GM19438 (cell line): ENCODE results near the gene MERTK.

Experiments
- ATAC-seq: cut with Tn5 transposase; IDR thresholded peaks from one replicate; pipeline ENCODE4 v1.9.1; 2021; ENCODE audit warnings: low read depth; ENCODE audit not compliant: unreplicated experiment

MERTK gene

DNA sequence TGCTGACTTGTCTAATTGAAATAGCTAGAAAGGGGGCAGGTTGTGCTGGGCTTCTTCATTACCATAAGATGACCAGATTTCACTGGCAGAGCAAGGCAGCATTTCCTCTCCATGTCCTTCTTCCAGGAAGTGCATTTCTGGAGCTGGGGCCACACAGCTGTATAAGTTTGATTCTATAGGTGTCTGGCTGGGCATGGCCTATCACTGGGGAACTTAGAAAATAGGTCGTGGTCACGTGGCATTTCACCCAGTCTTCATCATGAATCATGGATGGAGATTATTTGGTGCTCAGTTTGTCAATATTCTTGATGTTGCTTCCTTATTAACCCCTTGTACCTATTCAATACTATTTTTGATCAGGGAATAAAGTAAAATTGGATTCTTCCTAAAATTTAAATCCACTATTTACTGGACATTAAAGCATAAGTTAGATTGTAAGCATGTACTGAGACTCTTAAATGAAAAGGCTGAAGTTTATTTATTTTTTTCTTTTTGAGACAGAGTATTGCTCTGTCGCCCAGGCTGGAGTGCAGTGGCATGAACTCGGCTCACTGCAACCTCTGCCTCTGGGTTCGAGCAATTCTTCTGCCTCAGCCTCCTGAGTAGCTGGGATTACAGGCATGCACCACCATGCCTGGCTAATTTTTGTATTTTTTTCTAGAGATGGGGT lies 107.1 kb downstream of the MERTK start:
- ATAC-seq: no peak

- ATAC-seq: no peak
Measured at GRCh38 chr2:112006076-112006410, 107.6 kb downstream of the MERTK start.

- no peak for ATAC-seq
Measured at GRCh38 chr2:112007493-112007892, 109.1 kb downstream of the MERTK start.

GRCh38 chr2:112008910-112009485 lies 110.6 kb downstream of the MERTK start:
- no peak for ATAC-seq

DNA sequence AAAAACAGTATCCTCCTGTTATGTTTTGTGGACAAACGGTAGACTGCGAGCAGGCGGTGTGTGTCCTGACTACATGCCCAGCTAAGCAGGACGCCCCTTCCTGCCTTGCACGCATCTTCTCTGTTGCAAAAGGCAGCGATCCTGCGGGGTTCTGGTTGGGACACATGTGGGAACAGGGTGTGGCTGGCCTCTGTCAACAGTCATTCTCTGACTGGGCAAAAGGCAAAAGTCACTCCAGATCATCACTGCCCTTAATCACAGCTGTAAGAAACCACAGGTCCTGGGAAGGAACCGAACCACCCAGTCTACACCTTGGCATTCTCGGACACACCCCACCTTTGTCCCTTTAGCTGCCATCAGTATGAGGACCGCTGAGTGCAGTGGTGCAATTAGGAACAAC lies 112.3 kb downstream of the MERTK start:
- ATAC-seq: no peak

DNA sequence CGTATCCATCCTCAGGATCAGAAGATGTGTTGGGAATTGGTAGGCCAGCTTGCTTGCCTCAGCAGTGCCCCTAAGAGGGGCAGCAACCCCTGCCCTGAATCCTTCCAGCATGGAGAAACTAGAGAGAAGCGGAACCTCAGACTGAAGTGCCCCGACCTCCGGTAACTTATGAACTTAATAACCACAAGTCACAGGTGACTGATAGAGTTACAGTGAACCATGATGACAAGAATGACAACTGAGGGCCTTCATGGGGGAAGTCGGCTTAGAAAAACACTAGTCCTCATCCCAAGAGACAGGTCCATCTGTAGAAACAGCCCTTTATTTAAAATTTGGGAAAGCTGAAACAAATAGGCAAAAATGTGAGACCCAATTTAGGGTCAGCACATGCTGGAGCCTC lies 114.1 kb downstream of the MERTK start:
- no peak for ATAC-seq

- ATAC-seq: no peak
Measured at GRCh38 chr2:112018846-112019245, 120.4 kb downstream of the MERTK start.

GRCh38 chr2:112019569-112019982 lies 121.2 kb downstream of the MERTK start:
- no peak for ATAC-seq

GRCh38 chr2:112020561-112020960 lies 122.2 kb downstream of the MERTK start:
- ATAC-seq: no peak

DNA sequence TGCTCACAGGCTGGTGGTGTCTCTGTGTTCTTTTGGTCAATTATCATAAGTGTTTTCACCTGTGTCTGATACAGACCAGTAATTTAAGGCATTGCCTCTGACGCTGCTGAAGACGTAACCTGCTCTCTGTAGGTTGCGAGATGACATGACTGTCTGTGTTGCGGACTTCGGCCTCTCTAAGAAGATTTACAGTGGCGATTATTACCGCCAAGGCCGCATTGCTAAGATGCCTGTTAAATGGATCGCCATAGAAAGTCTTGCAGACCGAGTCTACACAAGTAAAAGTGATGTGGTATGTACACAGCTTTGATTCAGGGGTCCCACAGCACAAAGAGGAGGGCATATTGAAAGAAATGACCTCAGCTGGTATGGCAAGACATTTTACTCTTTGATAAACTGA lies 122.9 kb downstream of the MERTK start:
- no peak for ATAC-seq

GRCh38 chr2:112021781-112022231 lies 123.4 kb downstream of the MERTK start:
- no peak for ATAC-seq

GRCh38 chr2:112023707-112024106 lies 125.3 kb downstream of the MERTK start:
- no peak for ATAC-seq

GRCh38 chr2:112024231-112024630 lies 125.8 kb downstream of the MERTK start:
- ATAC-seq: no peak

GRCh38 chr2:112024896-112025491 lies 126.6 kb downstream of the MERTK start:
- no peak for ATAC-seq

DNA sequence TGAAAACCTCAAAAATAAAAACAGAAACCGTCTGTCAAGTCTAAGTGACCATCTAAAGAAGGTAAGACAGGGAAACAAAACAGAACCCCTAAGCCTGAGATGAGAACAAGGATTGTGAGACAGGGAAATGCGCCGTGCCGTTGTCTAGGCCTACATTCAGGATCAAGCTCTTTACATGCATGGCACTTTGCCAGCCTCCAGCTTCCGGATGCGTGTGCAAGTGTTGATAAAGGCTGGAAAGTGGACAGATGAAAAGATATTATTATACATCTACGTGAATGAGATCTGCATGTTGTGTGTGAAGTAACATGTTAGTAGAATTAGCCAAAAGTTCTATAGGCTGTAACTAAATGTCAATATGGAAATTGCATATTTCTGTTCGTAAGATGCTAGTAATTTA lies 128.1 kb downstream of the MERTK start:
- ATAC-seq: no peak

GRCh38 chr2:112027767-112028166 lies 129.4 kb downstream of the MERTK start:
- ATAC-seq: no peak

DNA sequence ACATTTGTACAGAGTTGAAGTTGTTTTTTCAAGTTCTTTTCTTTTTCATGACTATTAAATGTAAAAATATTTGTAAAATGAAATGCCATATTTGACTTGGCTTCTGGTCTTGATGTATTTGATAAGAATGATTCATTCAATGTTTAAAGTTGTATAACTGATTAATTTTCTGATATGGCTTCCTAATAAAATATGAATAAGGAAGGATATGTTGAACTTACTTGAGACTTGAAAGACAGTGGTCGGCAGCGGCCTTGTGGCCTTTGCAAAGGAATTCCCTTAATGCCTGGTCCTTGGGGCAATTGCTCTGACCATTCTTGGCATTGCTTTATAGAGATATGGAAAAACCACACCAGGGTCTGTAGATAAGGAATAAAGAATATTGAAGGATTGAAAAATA lies 130.8 kb downstream of the MERTK start:
- no peak for ATAC-seq

DNA sequence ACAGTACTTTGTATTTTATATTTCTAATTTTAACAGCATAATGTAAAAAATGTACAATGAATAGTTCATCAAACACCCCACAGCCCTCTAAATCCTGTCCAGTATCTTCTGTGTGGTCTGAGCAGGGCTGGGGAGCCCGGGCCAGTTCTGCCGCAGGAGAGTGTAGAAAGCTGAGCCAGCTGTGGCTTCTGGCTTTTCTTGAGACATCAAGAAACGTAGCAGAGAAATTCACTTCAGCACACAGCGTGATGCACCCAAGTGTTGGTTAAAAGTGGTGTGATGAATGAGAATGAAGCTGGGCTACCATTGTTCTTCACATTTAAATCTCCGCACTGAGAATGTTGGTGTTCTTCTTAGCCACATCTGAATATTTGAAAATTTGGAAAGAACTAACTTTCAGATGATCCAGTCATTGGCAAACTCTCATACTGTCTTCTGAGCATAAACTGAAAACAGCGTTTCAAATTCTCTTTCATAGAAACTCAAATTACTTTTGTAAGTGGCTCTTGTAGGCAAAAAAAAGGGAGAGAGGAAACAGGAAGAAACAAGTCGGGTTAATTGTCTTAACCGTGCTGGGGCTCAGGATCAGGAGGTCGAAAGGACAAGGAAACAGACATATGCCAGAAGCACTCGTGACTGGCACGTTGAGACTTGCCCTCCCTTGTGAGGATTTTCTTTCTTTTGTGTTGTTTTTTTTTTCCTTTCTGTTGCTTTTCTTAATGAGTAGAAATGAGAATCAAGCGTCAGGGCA lies 133.2 kb downstream of the MERTK start:
- no peak for ATAC-seq

DNA sequence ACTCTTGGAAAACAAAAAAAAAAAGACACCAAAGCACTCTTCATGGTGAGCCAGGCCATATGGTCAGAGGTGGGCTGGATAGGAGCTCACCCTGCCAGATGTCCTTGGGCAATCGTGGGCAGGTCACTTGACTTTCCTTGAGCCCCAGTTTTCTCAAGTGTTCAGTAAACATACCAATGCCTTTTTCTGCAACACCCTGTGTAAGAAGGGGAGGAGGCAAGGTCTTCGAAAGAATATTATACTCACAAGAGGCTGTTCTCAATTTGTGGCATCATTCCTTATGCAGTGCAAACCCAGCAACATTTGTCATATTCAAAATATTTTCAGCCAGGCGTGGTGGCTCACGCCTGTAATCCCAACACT lies 133.8 kb downstream of the MERTK start:
- ATAC-seq: no peak

- ATAC-seq: no peak
Measured at GRCh38 chr2:112032689-112033465, 134.5 kb downstream of the MERTK start.

GRCh38 chr2:112033600-112033999 lies 135.2 kb downstream of the MERTK start:
- ATAC-seq: no peak
